ENCODE measurements around the gene RAB7A. TPM values are rescaled to one million over a fixed set of nuclear protein-coding genes. Genes with fewer than 3 reads are reported as not detected.

RAB7A gene
- total RNA-seq, 1 experiment from 2014 or later, result 172 TPM

DNA sequence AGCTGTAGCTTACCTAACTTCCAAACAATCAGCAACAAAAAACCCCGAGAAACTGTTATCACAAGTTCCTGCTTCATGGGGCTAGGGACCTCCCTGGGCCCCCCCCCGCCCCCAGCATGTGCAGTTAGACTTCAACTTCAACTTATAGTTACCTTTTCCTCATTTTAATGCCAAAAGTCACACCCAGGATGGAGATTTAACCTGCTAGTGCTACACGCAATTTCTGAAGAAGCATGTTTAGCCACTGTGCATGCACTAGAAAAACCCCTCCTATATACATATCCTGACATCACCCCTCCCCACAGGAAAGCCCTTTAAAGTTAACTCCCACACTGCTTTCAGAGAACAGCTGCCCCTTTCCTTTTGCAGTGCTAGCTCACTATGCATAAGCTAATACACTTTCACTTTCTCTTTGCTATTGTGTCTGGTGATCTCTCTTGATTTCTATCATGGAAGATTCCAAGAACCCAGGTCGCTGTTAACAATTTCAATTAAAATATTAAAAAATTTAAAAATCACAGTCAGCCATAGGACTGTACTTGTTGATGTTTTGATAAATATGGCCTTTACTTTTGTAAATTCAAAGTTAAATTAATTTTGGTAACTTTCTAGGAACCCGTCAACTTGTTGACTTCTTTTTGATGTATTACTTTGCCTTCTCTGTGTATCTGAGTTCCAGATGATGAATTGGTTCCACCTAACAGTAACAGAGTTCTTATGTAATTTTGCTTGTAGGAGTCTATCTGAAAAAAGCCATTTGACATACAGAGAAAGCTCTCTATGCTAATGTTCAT lies 78.2 kb downstream of the RAB7A start:
- intact Hi-C loops (cut with micrococcal nuclease), result no loop called here
- H3K9me3 Mint-ChIP-seq (ENCODE audit: unreplicated experiment), result no peaks in the 10 kb centered on the region
- no peak overlapping the region for H3K27ac Mint-ChIP-seq (ENCODE audit: low read depth, unreplicated experiment)
- H3K36me3 Mint-ChIP-seq (ENCODE audit: insufficient read depth, unreplicated experiment), result peaks cover 70% of the 10 kb centered on the region
- no peak for TF ChIP-seq CTCF (IDR thresholded peaks at IDR 0.05; ENCODE audit: unreplicated experiment)
- BruUV-seq (replicated peaks), result no TSS peak
- POLR2A ChIA-PET, result interaction anchor here (0.6 to 1.6 kb wide), 6 partner anchors 10 to 124 kb away, joined by 3 to 4 read pairs (median 4); partner anchors contain the start of gene RAB7A
- peak overlapping the region; percentile 57 for H3K4me3 Mint-ChIP-seq (ENCODE audit: unreplicated experiment)
- no peaks in the 10 kb centered on the region for H3K27me3 Mint-ChIP-seq (ENCODE audit: insufficient read depth, unreplicated experiment)
- peak; percentile 16 for DNase-seq (ENCODE audit: unreplicated experiment)
- CTCF ChIA-PET, result interaction anchor here (0.6 to 2.4 kb wide), 4 partner anchors 8 to 123 kb away, joined by 3 to 13 read pairs (median 8); no protein-coding TSS in a partner anchor
- peaks cover 31% of the 10 kb centered on the region for H3K4me1 Mint-ChIP-seq (ENCODE audit: insufficient read depth, unreplicated experiment)

- ChIA-PET POLR2A (interaction anchor here (0.6 to 1.6 kb wide), 4 partner anchors 10 to 124 kb away, joined by 3 to 4 read pairs (median 4); partner anchors contain the start of gene RAB7A), CTCF (interaction anchor here (0.6 to 2.4 kb wide), 4 partner anchors 9 to 124 kb away, joined by 3 to 13 read pairs (median 8); no protein-coding TSS in a partner anchor)
- no peaks in the 10 kb centered on the region for H3K9me3 Mint-ChIP-seq (ENCODE audit: unreplicated experiment)
- H3K27ac Mint-ChIP-seq (ENCODE audit: low read depth, unreplicated experiment), result no peak overlapping the region
- BruUV-seq (replicated peaks), result no TSS peak
- intact Hi-C loops (cut with micrococcal nuclease), result no loop called here
- no peak for TF ChIP-seq CTCF (IDR thresholded peaks at IDR 0.05; ENCODE audit: unreplicated experiment)
- H3K27me3 Mint-ChIP-seq (ENCODE audit: insufficient read depth, unreplicated experiment), result no peaks in the 10 kb centered on the region
- H3K4me1 Mint-ChIP-seq (ENCODE audit: insufficient read depth, unreplicated experiment), result peaks cover 31% of the 10 kb centered on the region
- DNase-seq (ENCODE audit: unreplicated experiment), result no peak
- H3K4me3 Mint-ChIP-seq (ENCODE audit: unreplicated experiment), result no peak overlapping the region
- peaks cover 69% of the 10 kb centered on the region for H3K36me3 Mint-ChIP-seq (ENCODE audit: insufficient read depth, unreplicated experiment)
Measured at GRCh38 chr3:128804811-128805155, 78.8 kb downstream of the RAB7A start.

DNA sequence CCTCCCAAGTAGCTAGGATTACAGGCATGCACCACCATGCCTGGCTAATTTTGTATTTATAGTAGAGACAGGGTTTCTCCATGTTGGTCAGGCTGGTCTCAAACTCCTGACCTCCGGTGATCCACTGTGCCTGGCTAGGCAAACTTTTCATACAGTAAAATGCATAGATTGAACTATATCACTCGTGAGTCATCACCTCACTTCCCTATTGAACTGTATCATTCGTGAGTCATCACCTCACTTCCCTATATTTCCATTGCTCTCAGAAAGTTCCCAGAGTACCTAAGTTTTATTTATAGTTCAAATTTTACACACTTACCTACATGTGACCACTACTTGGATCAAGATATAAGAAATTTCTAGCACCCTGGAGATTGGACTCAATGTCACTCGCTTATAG lies 79.8 kb downstream of the RAB7A start:
- H3K36me3 Mint-ChIP-seq (ENCODE audit: insufficient read depth, unreplicated experiment), result peaks cover 69% of the 10 kb centered on the region
- H3K9me3 Mint-ChIP-seq (ENCODE audit: unreplicated experiment), result no peaks in the 10 kb centered on the region
- TF ChIP-seq CTCF (IDR thresholded peaks at IDR 0.05; ENCODE audit: unreplicated experiment), result no peak
- H3K4me1 Mint-ChIP-seq (ENCODE audit: insufficient read depth, unreplicated experiment), result peaks cover 31% of the 10 kb centered on the region
- BruUV-seq (replicated peaks), result no TSS peak
- intact Hi-C loops (cut with micrococcal nuclease), result no loop called here
- no peak overlapping the region for H3K4me3 Mint-ChIP-seq (ENCODE audit: unreplicated experiment)
- CTCF ChIA-PET, result interaction anchor here (3.5 kb wide), 1 partner anchor 11 kb away, joined by 18 read pairs; no protein-coding TSS in a partner anchor
- no peak overlapping the region for H3K27ac Mint-ChIP-seq (ENCODE audit: low read depth, unreplicated experiment)
- DNase-seq (ENCODE audit: unreplicated experiment), result peak; percentile 67
- POLR2A ChIA-PET, result interaction anchor here (0.7 kb wide), 1 partner anchor 74 kb away, joined by 3 read pairs; no protein-coding TSS in a partner anchor
- no peaks in the 10 kb centered on the region for H3K27me3 Mint-ChIP-seq (ENCODE audit: insufficient read depth, unreplicated experiment)

- Mint-ChIP-seq H3K4me1 (ENCODE audit: insufficient read depth, unreplicated experiment) (peaks cover 26% of the 10 kb centered on the region), H3K4me3 (ENCODE audit: unreplicated experiment) (no peak overlapping the region), H3K9me3 (ENCODE audit: unreplicated experiment) (no peaks in the 10 kb centered on the region), H3K27me3 (ENCODE audit: insufficient read depth, unreplicated experiment) (no peaks in the 10 kb centered on the region), H3K36me3 (ENCODE audit: insufficient read depth, unreplicated experiment) (peaks cover 69% of the 10 kb centered on the region), H3K27ac (ENCODE audit: low read depth, unreplicated experiment) (peak overlapping the region; percentile 23)
- ChIA-PET CTCF (interaction anchor here (2.1 to 3.5 kb wide), 2 partner anchors 11 to 125 kb away, joined by 13 to 18 read pairs; no protein-coding TSS in a partner anchor), POLR2A (interaction anchor here (1.9 kb wide), 1 partner anchor 126 kb away, joined by 5 read pairs; no protein-coding TSS in a partner anchor)
- BruUV-seq (replicated peaks), result no TSS peak
- TF ChIP-seq CTCF (IDR thresholded peaks at IDR 0.05; ENCODE audit: unreplicated experiment), result no peak
- intact Hi-C loops (cut with micrococcal nuclease), result no loop called here
- DNase-seq (ENCODE audit: unreplicated experiment), result no peak
Measured at GRCh38 chr3:128806588-128806987, 80.6 kb downstream of the RAB7A start.
